K562 treated with DMSO at 1 percent for 48 hours (cell line): ENCODE data around the gene KRTAP22-2. TPM values are rescaled to one million over a fixed set of nuclear protein-coding genes. Genes with fewer than 3 reads are reported as not detected.

Experiments
- total RNA-seq: library from RNA; unstranded; fragments of 300-600 nt; gene quantifications from 2 replicates; pipeline ENCODE4 v1.2.3, GENCODE V29; 2022; ENCODE audit warnings: low replicate concordance; ENCODE audit errors: extremely low read depth

Gene KRTAP22-2
- total RNA-seq = not detected in 2 replicates

GRCh38 chr21:30590297-30590696, at the start of gene KRTAP22-2:
TSS of gene KRTAP22-2 (minus strand) at chr21:30590397.

GRCh38 chr21:30634906-30635305, 44.7 kb upstream of the KRTAP22-2 start, which contains the start of gene KRTAP20-2:
TSS of gene KRTAP20-2 (plus strand) at chr21:30635206. CDS start at chr21:30635264, 58 bp downstream.

GRCh38 chr21:30620522-30620921, 30.3 kb upstream of the KRTAP22-2 start, which contains the start of gene KRTAP20-4:
TSS of gene KRTAP20-4 (plus strand) at chr21:30620627.

GRCh38 chr21:30616125-30616524, 25.9 kb upstream of the KRTAP22-2 start, which contains the start of gene KRTAP20-1:
TSS of gene KRTAP20-1 (plus strand) at chr21:30616425. CDS start at chr21:30616455, 30 bp downstream.

GRCh38 chr21:30613836-30614235, 23.6 kb upstream of the KRTAP22-2 start, which contains the start of gene KRTAP6-1:
TSS of gene KRTAP6-1 (minus strand) at chr21:30613930. CDS start at chr21:30613904, 26 bp downstream.

GRCh38 chr21:30600787-30601186, 10.6 kb upstream of the KRTAP22-2 start, which contains the start of gene KRTAP22-1:
TSS of gene KRTAP22-1 (plus strand) at chr21:30601087.

GRCh38 chr21:30598802-30599201, 8.6 kb upstream of the KRTAP22-2 start, which contains the start of gene KRTAP6-2:
TSS of gene KRTAP6-2 (minus strand) at chr21:30598902. CDS start at chr21:30598874, 28 bp downstream.

GRCh38 chr21:30592140-30592539, 1.9 kb upstream of the KRTAP22-2 start, which contains the start of gene KRTAP6-3:
TSS of gene KRTAP6-3 (plus strand) at chr21:30592440. CDS start at chr21:30592446, 6 bp downstream.

GRCh38 chr21:30561264-30561895, 28.8 kb downstream of the KRTAP22-2 start, which contains the start of gene KRTAP19-7:
TSS of gene KRTAP19-7 (minus strand) at chr21:30561314. CDS start at chr21:30561289, 25 bp downstream.

GRCh38 chr21:30541764-30542163, 48.4 kb downstream of the KRTAP22-2 start, which contains the start of gene KRTAP19-6:
TSS of gene KRTAP19-6 (minus strand) at chr21:30541864. CDS start at chr21:30541833, 31 bp downstream.

Other genes with a start within 250 kb of the KRTAP22-2 start
- gene KRTAP23-1, start 241.8 kb downstream of the KRTAP22-2 start, total RNA-seq = not detected in 2 replicates
- gene KRTAP13-2, start 218.1 kb downstream of the KRTAP22-2 start, total RNA-seq = not detected in 2 replicates
- gene KRTAP13-1, start 194.4 kb downstream of the KRTAP22-2 start, total RNA-seq = not detected in 2 replicates
- gene KRTAP13-3, start 164.5 kb downstream of the KRTAP22-2 start, total RNA-seq = not detected in 2 replicates
- gene KRTAP13-4, start 160.2 kb downstream of the KRTAP22-2 start, total RNA-seq = not detected in 2 replicates
- not detected in 2 replicates for gene KRTAP15-1, start 150.1 kb downstream of the KRTAP22-2 start, total RNA-seq
- gene KRTAP19-1, start 110.0 kb downstream of the KRTAP22-2 start, total RNA-seq = not detected in 2 replicates
- not detected in 2 replicates for gene KRTAP19-2, start 103.0 kb downstream of the KRTAP22-2 start, total RNA-seq
- not detected in 2 replicates for gene KRTAP19-3, start 98.4 kb downstream of the KRTAP22-2 start, total RNA-seq
- not detected in 2 replicates for gene KRTAP19-4, start 93.2 kb downstream of the KRTAP22-2 start, total RNA-seq
- gene KRTAP19-5, start 88.3 kb downstream of the KRTAP22-2 start, total RNA-seq = not detected in 2 replicates
- not detected in 2 replicates for gene KRTAP19-6, start 48.5 kb downstream of the KRTAP22-2 start, total RNA-seq
- not detected in 2 replicates for gene KRTAP19-7, start 29.1 kb downstream of the KRTAP22-2 start, total RNA-seq
- gene KRTAP6-3, start 2.0 kb upstream of the KRTAP22-2 start, total RNA-seq = not detected in 2 replicates
- gene KRTAP6-2, start 8.5 kb upstream of the KRTAP22-2 start, total RNA-seq = not detected in 2 replicates
- not detected in 2 replicates for gene KRTAP22-1, start 10.7 kb upstream of the KRTAP22-2 start, total RNA-seq
- not detected in 2 replicates for gene KRTAP6-1, start 23.5 kb upstream of the KRTAP22-2 start, total RNA-seq
- gene KRTAP20-1, start 26.0 kb upstream of the KRTAP22-2 start, total RNA-seq = not detected in 2 replicates
- not detected in 2 replicates for gene KRTAP20-4, start 30.2 kb upstream of the KRTAP22-2 start, total RNA-seq
- not detected in 2 replicates for gene KRTAP20-2, start 44.8 kb upstream of the KRTAP22-2 start, total RNA-seq
- not detected in 2 replicates for gene KRTAP20-3, start 52.5 kb upstream of the KRTAP22-2 start, total RNA-seq
- not detected in 2 replicates for gene KRTAP21-3, start 128.4 kb upstream of the KRTAP22-2 start, total RNA-seq
- gene KRTAP21-2, start 156.9 kb upstream of the KRTAP22-2 start, total RNA-seq = not detected in 2 replicates
- gene KRTAP21-1, start 165.0 kb upstream of the KRTAP22-2 start, total RNA-seq = not detected in 2 replicates
- gene KRTAP8-1, start 222.9 kb upstream of the KRTAP22-2 start, total RNA-seq = not detected in 2 replicates
- not detected in 2 replicates for gene KRTAP7-1, start 239.4 kb upstream of the KRTAP22-2 start, total RNA-seq